Ishikawa (cell line): ENCODE measurements around the gene KCNK5.

Experiments
- CEBPB ChIP-seq: IDR thresholded peaks from 2 replicates; pipeline ENCODE4 v1.6.1; 2012
- CREB1 ChIP-seq: IDR thresholded peaks from 2 replicates; pipeline ENCODE4 v1.6.1; 2012; ENCODE audit warnings: low read depth
- EP300 ChIP-seq: IDR thresholded peaks from 2 replicates; pipeline ENCODE4 v1.6.1; 2012; ENCODE audit warnings: borderline replicate concordance
- FOXM1 ChIP-seq: IDR thresholded peaks from 2 replicates; pipeline ENCODE4 v1.6.1; 2012; ENCODE audit warnings: low read depth, borderline replicate concordance
- NFIC ChIP-seq: IDR thresholded peaks from 2 replicates; pipeline ENCODE4 v1.6.1; 2012
- RAD21 ChIP-seq: IDR thresholded peaks from 2 replicates; pipeline ENCODE4 v1.6.1; 2012; ENCODE audit warnings: low read depth
- TAF1 ChIP-seq: IDR thresholded peaks from 2 replicates; pipeline ENCODE4 v1.6.1; 2012; ENCODE audit warnings: low read depth, mild to moderate bottlenecking
- YY1 ChIP-seq: IDR thresholded peaks from 2 replicates; pipeline ENCODE4 v1.6.1; 2012; ENCODE audit warnings: low read depth
- TF ChIP-seq, protein P1 (sequence below): IDR thresholded peaks from 2 replicates; pipeline ENCODE4 v1.6.1; 2012; ENCODE audit warnings: low read depth, mild to moderate bottlenecking

DNA sequence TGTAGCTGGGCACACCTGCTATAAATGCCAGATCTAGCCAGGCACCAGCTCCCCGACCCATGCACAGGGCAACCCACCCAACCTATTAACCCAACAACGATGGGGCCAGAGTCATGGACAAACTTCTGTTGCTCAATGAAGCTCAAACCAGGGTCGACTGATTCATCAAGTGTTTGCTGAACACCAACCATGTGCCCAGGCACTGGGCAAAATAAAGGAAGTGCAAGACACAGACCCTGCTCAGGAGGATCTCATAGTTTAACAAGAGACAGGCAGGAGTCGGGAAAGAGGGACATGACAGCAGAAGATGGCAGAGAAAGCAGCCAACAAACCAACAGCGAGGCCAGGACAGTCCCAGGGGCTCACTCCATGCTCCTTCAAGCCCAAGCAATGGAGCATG lies 18.8 kb downstream of the KCNK5 start:
- TF ChIP-seq YY1 (no peak), RAD21 (no peak), TAF1 (no peak), FOXM1 (no peak), CEBPB (no peak), EP300 (no peak), NFIC (no peak), CREB1 (no peak)
- TF ChIP-seq, protein P1, sequence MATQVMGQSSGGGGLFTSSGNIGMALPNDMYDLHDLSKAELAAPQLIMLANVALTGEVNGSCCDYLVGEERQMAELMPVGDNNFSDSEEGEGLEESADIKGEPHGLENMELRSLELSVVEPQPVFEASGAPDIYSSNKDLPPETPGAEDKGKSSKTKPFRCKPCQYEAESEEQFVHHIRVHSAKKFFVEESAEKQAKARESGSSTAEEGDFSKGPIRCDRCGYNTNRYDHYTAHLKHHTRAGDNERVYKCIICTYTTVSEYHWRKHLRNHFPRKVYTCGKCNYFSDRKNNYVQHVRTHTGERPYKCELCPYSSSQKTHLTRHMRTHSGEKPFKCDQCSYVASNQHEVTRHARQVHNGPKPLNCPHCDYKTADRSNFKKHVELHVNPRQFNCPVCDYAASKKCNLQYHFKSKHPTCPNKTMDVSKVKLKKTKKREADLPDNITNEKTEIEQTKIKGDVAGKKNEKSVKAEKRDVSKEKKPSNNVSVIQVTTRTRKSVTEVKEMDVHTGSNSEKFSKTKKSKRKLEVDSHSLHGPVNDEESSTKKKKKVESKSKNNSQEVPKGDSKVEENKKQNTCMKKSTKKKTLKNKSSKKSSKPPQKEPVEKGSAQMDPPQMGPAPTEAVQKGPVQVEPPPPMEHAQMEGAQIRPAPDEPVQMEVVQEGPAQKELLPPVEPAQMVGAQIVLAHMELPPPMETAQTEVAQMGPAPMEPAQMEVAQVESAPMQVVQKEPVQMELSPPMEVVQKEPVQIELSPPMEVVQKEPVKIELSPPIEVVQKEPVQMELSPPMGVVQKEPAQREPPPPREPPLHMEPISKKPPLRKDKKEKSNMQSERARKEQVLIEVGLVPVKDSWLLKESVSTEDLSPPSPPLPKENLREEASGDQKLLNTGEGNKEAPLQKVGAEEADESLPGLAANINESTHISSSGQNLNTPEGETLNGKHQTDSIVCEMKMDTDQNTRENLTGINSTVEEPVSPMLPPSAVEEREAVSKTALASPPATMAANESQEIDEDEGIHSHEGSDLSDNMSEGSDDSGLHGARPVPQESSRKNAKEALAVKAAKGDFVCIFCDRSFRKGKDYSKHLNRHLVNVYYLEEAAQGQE = no peak
